ENCODE data around the gene PDZD2. TPM values are rescaled to one million over a fixed set of nuclear protein-coding genes. Genes with fewer than 3 reads are reported as not detected.

PDZD2 gene
- total and polyA plus RNA-seq, 2 donors (not counting 3 experiments of a cell fraction or from before 2014, with no cell fraction given), result 0.66 to 6.9 TPM

GRCh38 chr5:31730139-31730538 is 91.2 kb downstream of the PDZD2 start:
- TF ChIP-seq JUN (IDR thresholded peaks at IDR 0.05; ENCODE audit: borderline replicate concordance, insufficient read depth, insufficient read length, low read depth) (no peak), POLR2AphosphoS5 (IDR thresholded peaks at IDR 0.05; ENCODE audit: insufficient read depth, low read depth, low read length) (no peak)

GRCh38 chr5:31731016-31731415 is 92.1 kb downstream of the PDZD2 start:
- Histone ChIP-seq H3K9me1 (replicated peaks; ENCODE audit: control insufficient read depth, extremely low read depth, insufficient read depth, low read length) (no peaks in the 10 kb centered on the region), H4K20me1 (replicated peaks; ENCODE audit: control insufficient read depth, extremely low read depth, insufficient read depth, low read length) (no peaks in the 10 kb centered on the region), H3K4me3 (replicated peaks in 1 of 3; ENCODE audit: insufficient read depth in 1 of 3, low read depth in 1 of 3, low read length in 3 of 3) (no peak overlapping the region), H3K79me2 (ENCODE audit: control insufficient read depth, insufficient read depth, low read length) (no peaks in the 10 kb centered on the region), H3K27me3 (ENCODE audit: control insufficient read depth in 2 of 2, insufficient read depth in 2 of 2, low read length in 2 of 2) (no peaks in the 10 kb centered on the region), H3K9me3 (replicated peaks; ENCODE audit: control insufficient read depth, insufficient read depth, low read length) (no peaks in the 10 kb centered on the region), H3K9ac (replicated peaks; ENCODE audit: extremely low read depth, insufficient read depth, low read length) (no peak overlapping the region), H3K27ac (ENCODE audit: insufficient read depth, low read depth, low read length) (no peak overlapping the region), H3K4me2 (ENCODE audit: insufficient read depth, low read length) (no peak overlapping the region), H3K36me3 (ENCODE audit: control insufficient read depth in 2 of 2, extremely low read depth in 1 of 2, insufficient read depth in 2 of 2, low read length in 2 of 2) (no peaks in the 10 kb centered on the region), H3K4me1 (ENCODE audit: control insufficient read depth, extremely low read depth, insufficient read depth, low read length) (no peaks in the 10 kb centered on the region), H2AFZ (ENCODE audit: low read depth, low read length) (no peak overlapping the region)
- ChIA-PET POLR2A (no interaction called here), CTCF (no interaction called here)
- no peak for TF ChIP-seq MYC (IDR thresholded peaks at IDR 0.05; ENCODE audit: low read depth, low read length)
- no peak for TF ChIP-seq POLR2AphosphoS5 (IDR thresholded peaks at IDR 0.05; ENCODE audit: insufficient read depth, low read depth, low read length)
- TF ChIP-seq EZH2 (IDR thresholded peaks at IDR 0.05; ENCODE audit: borderline replicate concordance, low read depth, low read length, severe bottlenecking), result no peak
- TF ChIP-seq GATA2 (IDR thresholded peaks at IDR 0.05; ENCODE audit: insufficient read depth, insufficient read length, low read depth, low read length), result no peak
- TF ChIP-seq, protein P1, sequence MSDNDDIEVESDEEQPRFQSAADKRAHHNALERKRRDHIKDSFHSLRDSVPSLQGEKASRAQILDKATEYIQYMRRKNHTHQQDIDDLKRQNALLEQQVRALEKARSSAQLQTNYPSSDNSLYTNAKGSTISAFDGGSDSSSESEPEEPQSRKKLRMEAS (IDR thresholded peaks at IDR 0.05; ENCODE audit: insufficient read depth, insufficient read length), result no peak
- TF ChIP-seq CTCF (IDR thresholded peaks at IDR 0.05; ENCODE audit: extremely low read depth in 1 of 2, insufficient read depth in 1 of 2, low read depth in 1 of 2, low read length in 2 of 2), result no peak
- TF ChIP-seq FOS (IDR thresholded peaks at IDR 0.05; ENCODE audit: borderline replicate concordance, insufficient read depth, low read length), result no peak
- TF ChIP-seq JUN (IDR thresholded peaks at IDR 0.05; ENCODE audit: borderline replicate concordance, insufficient read depth, insufficient read length, low read depth), result no peak
- TF ChIP-seq POLR2A (IDR thresholded peaks at IDR 0.05; ENCODE audit: low read depth, low read length), result no peak
- intact Hi-C loops (cut with micrococcal nuclease), result no loop called here
- no TSS peak for BruUV-seq (replicated peaks)
- FAIRE-seq (no peak), DNase-seq (ENCODE audit: low read depth, low spot score) (no peak)
- dilution Hi-C loops (cut with MboI; ENCODE audit: extremely low pct_ligation_motif_present, low sequenced_read_pairs), result no loop called here

More at GRCh38 chr5:31730139-31730538, 91.2 kb downstream of the PDZD2 start:
- Histone ChIP-seq H3K27ac (ENCODE audit: insufficient read depth, low read depth, low read length) (no peak overlapping the region), H3K9ac (replicated peaks; ENCODE audit: extremely low read depth, insufficient read depth, low read length) (no peak overlapping the region), H2AFZ (ENCODE audit: low read depth, low read length) (no peak overlapping the region), H3K4me2 (ENCODE audit: insufficient read depth, low read length) (no peak overlapping the region), H3K79me2 (ENCODE audit: control insufficient read depth, insufficient read depth, low read length) (no peaks in the 10 kb centered on the region), H3K4me1 (ENCODE audit: control insufficient read depth, extremely low read depth, insufficient read depth, low read length) (no peaks in the 10 kb centered on the region), H3K9me3 (replicated peaks; ENCODE audit: control insufficient read depth, insufficient read depth, low read length) (no peaks in the 10 kb centered on the region), H3K36me3 (ENCODE audit: control insufficient read depth in 2 of 2, extremely low read depth in 1 of 2, insufficient read depth in 2 of 2, low read length in 2 of 2) (no peaks in the 10 kb centered on the region), H3K27me3 (ENCODE audit: control insufficient read depth in 2 of 2, insufficient read depth in 2 of 2, low read length in 2 of 2) (no peaks in the 10 kb centered on the region), H3K9me1 (replicated peaks; ENCODE audit: control insufficient read depth, extremely low read depth, insufficient read depth, low read length) (no peaks in the 10 kb centered on the region), H3K4me3 (replicated peaks in 1 of 3; ENCODE audit: insufficient read depth in 1 of 3, low read depth in 1 of 3, low read length in 3 of 3) (no peak overlapping the region), H4K20me1 (replicated peaks; ENCODE audit: control insufficient read depth, extremely low read depth, insufficient read depth, low read length) (no peaks in the 10 kb centered on the region)
- no TSS peak for BruUV-seq (replicated peaks)
- DNase-seq (ENCODE audit: low read depth, low spot score) (no peak), FAIRE-seq (no peak)
- CTCF ChIA-PET, result no interaction called here
- intact Hi-C loops (cut with micrococcal nuclease) (no loop called here), dilution Hi-C loops (cut with MboI; ENCODE audit: extremely low pct_ligation_motif_present, low sequenced_read_pairs) (no loop called here)
- POLR2A ChIA-PET, result no interaction called here

Measured in endothelial cell of umbilical vein (primary cell).